K562 (cell line): ENCODE data around the gene FCGR3A. TPM values are rescaled to one million over a fixed set of nuclear protein-coding genes. Genes with fewer than 3 reads are reported as not detected.

Source experiments
- ATF4 ChIP-seq: fragments of 450-650 bp; formaldehyde crosslinking; IDR thresholded peaks from 2 replicates; pipeline ENCODE4 v1.4.0; 2022; ENCODE audit warnings: mild to moderate bottlenecking, moderate library complexity
- CBX1 ChIP-seq: sonication (generic); IDR thresholded peaks from 2 replicates; pipeline ENCODE4 v1.6.1; 2016; ENCODE audit warnings: antibody characterized with exemption, low read depth, mild to moderate bottlenecking
- CTCF ChIP-seq, 3 experiments: IDR thresholded peaks in 2 of 3; conservative IDR thresholded peaks in 1 of 3; 2 replicates each; pipeline ENCODE4 v1.5.1; 2011 to 2012; ENCODE audit warnings: low read length in 3 of 3, mild to moderate bottlenecking in 3 of 3, control low read depth in 2 of 3, improper control_type of control experiment in 1 of 3, inconsistent platforms in 1 of 3, low read depth in 1 of 3, mixed read lengths in 1 of 3, moderate library complexity in 1 of 3; ENCODE audit not compliant: insufficient read depth in 2 of 3
- DPF2 ChIP-seq: fragments of 450-650 bp; IDR thresholded peaks from 2 replicates; pipeline ENCODE4 v1.6.1; 2016
- ESRRA ChIP-seq: fragments of 450-650 bp; IDR thresholded peaks from 2 replicates; pipeline ENCODE4 v1.6.1; 2014; ENCODE audit warnings: low read depth, mild to moderate bottlenecking, moderate library complexity, borderline replicate concordance
- HDAC2 ChIP-seq: fragments of 450-650 bp; IDR thresholded peaks from 2 replicates; pipeline ENCODE4 v1.6.1; 2016; ENCODE audit warnings: mild to moderate bottlenecking
- HMGXB4 ChIP-seq: sonication (generic); formaldehyde crosslinking; IDR thresholded peaks from 2 replicates; pipeline ENCODE4 v1.8.1; 2023; ENCODE audit warnings: mild to moderate bottlenecking, missing genetic modification reagents
- KLF16 ChIP-seq: IDR thresholded peaks from 2 replicates; pipeline ENCODE4 v1.6.1; 2016; ENCODE audit warnings: antibody characterized with exemption
- MCM5 ChIP-seq: fragments of 450-650 bp; IDR thresholded peaks from 2 replicates; pipeline ENCODE4 v1.6.1; 2016; ENCODE audit warnings: low read depth
- MTA3 ChIP-seq: fragments of 450-650 bp; formaldehyde crosslinking; IDR thresholded peaks from 2 replicates; pipeline ENCODE4 v1.6.1; 2017; ENCODE audit warnings: mild to moderate bottlenecking, borderline replicate concordance
- PATZ1 ChIP-seq: fragments of 250-450 bp; sonication (Bioruptor Pico); IDR thresholded peaks from 2 replicates; pipeline ENCODE4 v1.5.0; 2020; ENCODE audit warnings: mild to moderate bottlenecking, borderline replicate concordance
- PCBP1 ChIP-seq: fragments of 200-400 bp; formaldehyde crosslinking; IDR thresholded peaks from 2 replicates; pipeline ENCODE4 v1.6.1; 2018; ENCODE audit warnings: mild to moderate bottlenecking, low read depth, low read length; ENCODE audit not compliant: poor library complexity, severe bottlenecking
- PTBP1 ChIP-seq: fragments of 200-400 bp; formaldehyde crosslinking; IDR thresholded peaks from 2 replicates; pipeline ENCODE4 v1.6.1; 2017; ENCODE audit warnings: low read depth, low read length
- RAD21 ChIP-seq, 2 experiments: fragments of 250-450 bp in 1 of 2; fragments of 450-650 bp in 1 of 2; sonication (Bioruptor Pico) in 1 of 2; formaldehyde crosslinking in 1 of 2; IDR thresholded peaks in 1 of 2; conservative IDR thresholded peaks in 1 of 2; 2 replicates each; pipeline versions ENCODE4 v1.4.0 to v1.8.0; 2020 to 2022; ENCODE audit warnings: mild to moderate bottlenecking in 2 of 2, moderate library complexity in 1 of 2
- SAP30 ChIP-seq: fragments of 200-600 bp; sonication (generic); IDR thresholded peaks from 2 replicates; pipeline ENCODE4 v1.6.1; 2012; ENCODE audit warnings: borderline replicate concordance, low read depth, mild to moderate bottlenecking, moderate library complexity, low read length, control low read depth, inconsistent platforms; ENCODE audit not compliant: insufficient read depth, poor library complexity, severe bottlenecking
- SMAD4 ChIP-seq: fragments of 250-450 bp; sonication (Bioruptor Pico); conservative IDR thresholded peaks from 2 replicates; pipeline ENCODE4 v1.8.0; 2021; ENCODE audit warnings: inconsistent platforms, mild to moderate bottlenecking, moderate library complexity
- ZKSCAN1 ChIP-seq: fragments of 150-350 bp; IDR thresholded peaks from 2 replicates; pipeline ENCODE4 v1.6.1; 2016; ENCODE audit warnings: low read depth, low read length
- ZNF140 ChIP-seq: fragments of 250-450 bp; sonication (Bioruptor Pico); IDR thresholded peaks from 2 replicates; pipeline ENCODE4 v1.8.0; 2021; ENCODE audit warnings: moderate library complexity, mild to moderate bottlenecking, inconsistent platforms
- ZNF717 ChIP-seq: fragments of 250-450 bp; sonication (Bioruptor Pico); IDR thresholded peaks from 2 replicates; pipeline ENCODE4 v1.5.0; 2021
- ZNF780A ChIP-seq: fragments of 250-450 bp; sonication (Bioruptor Pico); IDR thresholded peaks from 2 replicates; pipeline ENCODE4 v1.5.0; 2021; ENCODE audit warnings: mild to moderate bottlenecking
- ZNF79 ChIP-seq: fragments of 250-450 bp; sonication (Bioruptor Pico); IDR thresholded peaks from 2 replicates; pipeline ENCODE4 v1.4.0; 2020; ENCODE audit warnings: low read depth, mild to moderate bottlenecking, moderate library complexity
- polyA plus RNA-seq, 8 experiments: library from polyadenylated mRNA; depleted of rRNA in 4 of 8; stranded (reverse) in 5 of 8; unstranded in 3 of 8; fragments of >200 nt; fragmentation: Nextera tagmentation in 2 of 8; fragmentation: Illumina TruSeq in 1 of 8; extraction: Ambion mirVana in 2 of 8; extraction: Trizol in 1 of 8; gene quantifications; 2 replicates each; pipeline versions ENCODE4 v1.2.1 to v1.2.3, GENCODE V29; 2011 to 2014; ENCODE audit warnings: inconsistent platforms in 1 of 8, missing spikeins in 1 of 8
- total RNA-seq, 7 experiments: library from RNA; depleted of rRNA in 6 of 7; stranded (reverse); fragments of >200 nt in 6 of 7; fragmentation: Illumina TruSeq in 2 of 7; extraction: Trizol in 2 of 7; gene quantifications; 2 replicates each; pipeline versions ENCODE4 v1.2.1 to v1.2.3, GENCODE V29; 2011 to 2021; ENCODE audit warnings: low replicate concordance in 1 of 7

Gene FCGR3A
- total and polyA plus RNA-seq, 9 of the 15 experiments (the other 6 are each of a cell fraction or from before 2014, with no cell fraction given) = 0.04 to 0.29 (median 0.14) TPM; not detected in 3

GRCh38 chr1:161494091-161494735, 55.4 kb downstream of the FCGR3A start (continued):
- TF ChIP-seq PATZ1 (CRISPR knock-in tag) = no peak
- TF ChIP-seq ZNF79 = no peak
- TF ChIP-seq KLF16 = no peak
- peak; percentile 7 to 34; a peak in 2 of 4 replicates for TF ChIP-seq RAD21 (CRISPR knock-in tag; conservative IDR thresholded peaks at IDR 0.05 in 1 of 2, IDR thresholded peaks at IDR 0.05 in 1 of 2)
- TF ChIP-seq CTCF (IDR thresholded peaks at IDR 0.05 in 2 of 3, conservative IDR thresholded peaks at IDR 0.05 in 1 of 3; ENCODE audit: insufficient read depth in 2 of 3, low read depth in 1 of 3, low read length in 3 of 3) = peak in 1 of 3 experiments; percentile 3; a peak in 1 of 6 replicates
- TF ChIP-seq PCBP1 = no peak
- peak; percentile 72; the same call in 1 of the 2 replicates for TF ChIP-seq ZKSCAN1
- no peak for TF ChIP-seq HMGXB4 (CRISPR knock-in tag)
- TF ChIP-seq ATF4 (CRISPR knock-in tag) = 0 out of 2 replicates have a peak, but pooled peaks have one; percentile 35
- TF ChIP-seq ZNF717 = no peak
- TF ChIP-seq SMAD4 = peak; percentile 16; the same call in 1 of the 2 replicates
- TF ChIP-seq DPF2 = peak; percentile 75
- no peak for TF ChIP-seq PTBP1
- no peak for TF ChIP-seq ZNF780A
- 0 out of 2 replicates have a peak, but pooled peaks have one; percentile 42 for TF ChIP-seq MTA3
- no peak for TF ChIP-seq MCM5
- peak; percentile 68 for TF ChIP-seq HDAC2
- no peak for TF ChIP-seq SAP30
- TF ChIP-seq ESRRA = peak; percentile 61; the same call in 1 of the 2 replicates
- TF ChIP-seq ZNF140 (CRISPR knock-in tag) = no peak
- TF ChIP-seq CBX1 = no peak
